GM18861 (cell line): Measurements from ENCODE around the gene PTOV1.

Source experiments
- ATAC-seq: cut with Tn5 transposase; IDR thresholded peaks from one replicate; pipeline ENCODE4 v1.9.1; 2021; ENCODE audit not compliant: unreplicated experiment

PTOV1 gene

GRCh38 chr19:49887037-49887664 is 36.2 kb downstream of the PTOV1 start:
- no peak for ATAC-seq

- ATAC-seq = no peak
Measured at GRCh38 chr19:49887665-49888509, 36.9 kb downstream of the PTOV1 start.

- no peak for ATAC-seq
Measured at GRCh38 chr19:49888510-49888824, 37.5 kb downstream of the PTOV1 start.

DNA sequence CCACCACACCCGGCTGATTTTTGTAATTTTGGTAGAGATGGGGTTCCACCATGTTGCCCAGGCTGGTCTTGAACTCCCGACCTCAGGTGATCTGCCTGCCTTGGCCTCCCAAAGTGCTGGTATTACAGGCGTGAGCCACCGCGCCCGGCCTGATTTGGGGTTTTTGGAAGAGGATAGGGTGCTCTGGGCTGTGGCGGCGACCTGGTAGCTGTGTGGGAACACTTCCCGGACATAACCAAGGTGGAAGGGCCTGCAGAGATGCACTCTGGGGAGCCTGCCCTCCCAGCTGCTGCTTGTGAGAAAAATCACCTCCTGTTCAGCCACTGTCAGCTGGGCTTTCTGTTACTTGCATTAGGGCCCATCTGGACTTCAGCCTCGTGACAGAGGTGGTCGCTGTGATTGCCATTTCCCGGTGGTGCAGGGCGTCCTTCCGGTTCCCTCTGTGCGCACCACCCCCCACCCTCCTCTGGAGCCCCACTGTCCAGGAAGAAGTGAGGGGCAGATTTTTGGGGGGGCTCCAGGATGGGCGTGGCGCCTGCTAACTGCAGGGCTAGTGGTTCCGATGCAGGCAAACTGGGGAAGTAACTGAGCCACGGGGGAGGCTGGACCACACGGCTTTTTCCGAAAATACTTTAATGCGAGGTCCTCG is 38.2 kb downstream of the PTOV1 start:
- ATAC-seq = no peak

GRCh38 chr19:49889687-49890348 is 38.9 kb downstream of the PTOV1 start:
- no peak for ATAC-seq

- ATAC-seq = no peak
Measured at GRCh38 chr19:49890349-49891311, 39.7 kb downstream of the PTOV1 start.

DNA sequence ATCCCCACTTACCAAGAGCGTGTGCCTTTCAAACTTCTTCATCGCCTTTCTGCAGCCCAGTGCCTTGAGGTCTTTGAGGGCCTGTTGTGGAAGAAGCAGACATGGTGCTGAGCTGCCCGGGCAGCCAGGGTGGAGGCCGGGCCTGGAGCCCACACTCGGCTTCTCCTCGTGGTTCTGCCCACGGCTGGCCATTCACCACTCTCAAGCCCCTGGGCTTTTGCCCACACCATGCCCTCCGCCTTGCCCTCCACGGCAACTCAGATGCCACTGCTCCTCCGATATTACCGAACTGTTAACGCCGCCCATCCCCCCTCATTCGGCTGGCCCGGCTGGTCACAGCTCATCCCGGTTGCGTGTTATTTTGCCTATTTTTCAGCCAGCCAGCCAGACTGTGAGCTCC is 40.4 kb downstream of the PTOV1 start:
- ATAC-seq = no peak

DNA sequence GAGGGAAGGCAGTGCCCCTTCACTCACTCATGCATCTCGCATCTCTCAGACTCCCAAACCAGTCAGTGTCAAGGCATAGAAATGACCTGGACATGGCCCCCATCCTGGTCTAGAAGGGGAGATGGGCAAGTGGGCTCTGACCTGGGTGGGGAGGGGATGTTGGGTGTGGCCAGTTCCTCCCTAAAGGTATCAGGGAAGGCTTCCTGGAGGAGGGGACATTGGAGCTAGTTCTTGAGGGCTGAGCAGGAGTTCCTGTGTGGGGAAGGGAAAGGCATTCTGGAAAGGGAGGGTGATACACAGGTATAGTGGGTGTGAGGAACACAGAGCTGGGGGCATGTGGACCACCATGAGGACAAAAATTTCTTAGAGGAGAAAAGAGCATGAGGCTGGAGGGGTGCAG is 41.8 kb downstream of the PTOV1 start:
- ATAC-seq = no peak

DNA sequence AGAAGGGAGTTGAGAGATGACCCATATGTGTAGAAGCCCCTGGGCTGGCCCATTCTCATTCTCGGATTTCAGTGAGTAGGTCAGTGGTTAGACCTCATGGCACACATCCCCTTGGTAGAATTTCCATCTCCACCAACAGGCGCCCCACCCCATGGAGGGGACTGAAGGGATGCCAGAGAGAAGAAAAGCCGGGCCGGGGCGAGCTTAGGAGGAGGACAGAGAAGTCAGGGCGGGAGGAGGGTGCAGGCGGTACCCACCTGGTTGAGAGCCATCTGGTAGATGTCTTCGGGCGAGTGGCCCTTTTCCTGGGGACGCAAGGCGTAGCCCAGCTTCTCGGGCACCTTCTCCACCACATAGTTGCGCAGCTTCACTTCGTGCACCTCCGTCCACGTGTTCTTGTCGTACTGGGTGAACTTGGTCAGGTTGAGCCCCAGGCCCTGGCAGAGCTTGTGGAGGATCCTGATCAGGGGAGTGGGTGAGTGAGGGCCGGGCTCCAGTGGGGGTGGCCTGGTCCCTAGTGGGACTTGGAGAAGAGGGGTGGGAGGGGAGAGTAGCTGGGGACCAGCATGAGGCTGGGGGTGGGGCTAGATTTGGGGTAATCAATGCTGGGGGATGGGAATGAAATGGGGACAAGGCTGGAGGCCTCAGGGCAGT is 43.2 kb downstream of the PTOV1 start:
- ATAC-seq = no peak

- ATAC-seq = no peak
Measured at GRCh38 chr19:49894879-49895565, 44.1 kb downstream of the PTOV1 start.

- no peak for ATAC-seq
Measured at GRCh38 chr19:49895566-49896297, 44.8 kb downstream of the PTOV1 start.

- ATAC-seq = peak; percentile 56
Measured at GRCh38 chr19:49896863-49897621, 46.1 kb downstream of the PTOV1 start, which contains the start of gene IL4I1. Gene IL4I1 (minus strand): TSS chr19:49896887. CDS start chr19:49896160, 727 bp downstream.

DNA sequence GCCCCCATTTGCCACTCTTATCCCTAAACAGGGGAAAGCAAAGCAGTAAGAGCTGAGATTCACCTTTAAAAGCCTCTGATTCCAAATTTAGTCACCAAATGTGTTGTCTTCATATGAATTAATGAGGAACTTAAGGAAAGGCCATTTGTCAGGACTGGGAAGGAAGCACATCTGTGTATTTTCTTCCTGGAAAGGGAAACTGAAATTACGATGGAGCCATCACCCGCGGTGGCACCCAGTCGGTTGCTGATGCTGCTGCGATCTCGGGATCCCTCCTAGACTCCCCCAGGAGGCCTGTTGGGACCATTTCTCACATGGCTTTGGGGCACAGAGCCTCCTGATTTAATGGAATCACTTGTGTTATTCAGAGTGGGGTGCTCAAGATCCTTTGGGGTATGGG is 53.2 kb downstream of the PTOV1 start:
- no peak for ATAC-seq

- ATAC-seq = no peak
Measured at GRCh38 chr19:49906879-49907564, 56.1 kb downstream of the PTOV1 start.

- ATAC-seq = no peak
Measured at GRCh38 chr19:49907745-49908446, 56.9 kb downstream of the PTOV1 start.

DNA sequence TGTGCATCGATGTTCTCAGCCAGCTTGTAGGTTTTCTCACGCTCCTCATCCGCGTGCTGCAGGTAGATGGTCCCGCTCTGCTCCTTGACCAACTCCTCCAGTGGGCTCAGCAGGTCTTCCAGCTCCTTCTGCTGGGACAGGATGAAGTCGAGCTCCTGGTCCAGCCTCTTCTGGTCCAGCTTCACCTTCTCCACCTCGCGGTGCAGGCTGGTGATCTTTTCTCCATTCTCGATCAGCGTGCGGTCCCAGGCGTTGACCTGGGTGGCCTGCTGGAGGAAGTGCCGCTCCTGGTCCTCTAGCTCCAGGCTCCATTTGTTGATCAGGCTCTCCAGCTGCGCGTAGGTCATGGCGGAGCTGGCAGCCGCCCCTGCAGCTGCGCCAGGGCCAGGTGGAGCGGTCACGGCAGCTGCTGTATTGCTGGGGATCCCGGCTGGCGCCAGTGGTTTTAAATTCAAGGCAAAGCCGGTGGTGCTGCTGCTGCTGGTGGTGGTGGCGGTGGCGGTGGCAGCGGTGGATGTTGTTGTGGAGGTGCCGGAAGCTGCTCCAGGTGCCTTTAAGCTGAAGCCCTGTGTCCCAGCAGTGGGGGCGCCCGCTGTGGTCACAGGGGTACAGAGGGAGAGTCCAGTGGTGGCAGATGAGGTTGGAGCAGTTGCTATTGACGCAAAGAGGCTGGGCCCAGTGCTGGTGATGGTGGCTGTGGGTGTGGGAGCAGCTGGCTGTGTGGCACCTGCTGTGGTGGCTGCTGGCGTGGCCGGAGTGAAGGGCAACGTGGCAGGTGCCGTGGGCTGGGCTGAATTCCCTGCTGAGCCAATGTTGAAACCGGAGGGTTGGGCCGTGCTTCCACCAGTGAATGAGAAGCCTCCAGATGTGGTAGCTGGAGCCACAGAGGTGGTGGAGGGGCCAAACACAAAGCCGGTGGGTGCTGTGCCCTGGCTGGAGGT is 57.8 kb downstream of the PTOV1 start:
- ATAC-seq = no peak
